Nasal cavity respiratory epithelium epithelial cell of viscerocranial mucosa (primary cell): ENCODE measurements around the gene SNCAIP. TPM values are rescaled to one million over a fixed set of nuclear protein-coding genes. Genes with fewer than 3 reads are reported as not detected.

ENCODE experiments used
- total RNA-seq: library from RNA; depleted of rRNA; stranded (reverse); fragments of >200 nt; gene quantifications from 2 replicates; pipeline ENCODE4 v1.2.3, GENCODE V29; 2014

Gene SNCAIP
- under 0.01 and 0.07 TPM in 2 replicates for total RNA-seq

DNA sequence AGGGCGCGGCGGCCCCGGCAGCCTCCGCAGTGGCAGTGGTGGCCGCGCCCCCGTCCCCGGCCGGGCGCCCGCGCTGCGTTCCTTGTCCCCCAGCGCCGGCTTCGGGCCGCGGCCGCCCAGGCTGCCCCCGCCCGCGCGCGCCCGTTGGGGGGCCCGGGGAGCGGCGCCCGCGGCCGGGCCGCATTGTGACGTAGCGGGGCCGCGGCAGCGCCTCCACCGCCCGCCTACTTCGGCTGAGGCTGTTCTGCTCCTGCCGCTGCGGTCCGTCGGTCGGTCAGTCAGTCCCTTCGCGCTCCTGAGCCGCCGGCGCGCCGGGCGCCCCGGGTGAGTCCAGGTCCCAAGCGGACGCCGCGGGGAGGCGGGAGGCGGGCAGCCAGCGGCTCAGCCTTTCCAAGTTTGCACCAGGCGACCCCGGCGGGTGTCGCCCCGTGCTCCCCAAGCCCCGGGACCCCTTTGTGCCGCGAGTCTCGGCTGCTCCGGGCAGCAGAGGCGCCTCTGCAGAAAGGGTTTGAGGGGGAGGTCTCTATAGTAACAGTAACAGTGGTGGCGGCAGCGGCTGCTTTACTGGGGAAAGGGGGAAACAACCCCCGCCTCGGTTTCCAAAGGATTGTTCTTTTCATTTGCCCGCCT lies at the start of gene SNCAIP:
SNCAIP (plus strand) TSS at position 277 of the 630 bp plus-strand sequence. CDS start 78,898 bp downstream, outside the sequence.

Other genes with a start within 250 kb of the SNCAIP start
- gene LOX, start 234.0 kb upstream of the SNCAIP start, total RNA-seq = 0.34 and 17.3 TPM in 2 replicates
- gene ZNF474, start 182.7 kb upstream of the SNCAIP start, total RNA-seq = 0.28 TPM in 1 of 2 replicates, not detected in the other